Trophoblast cell (in vitro differentiated cells and primary cell): ENCODE measurements around the gene FBXO44.

Source experiments
- DNase-seq, 2 donors: peaks; one replicate each; pipeline ENCODE4 v3.0.0-alpha.2; 2016
- H2AFZ ChIP-seq: 2 replicates; pipeline ENCODE4 v1.6.1; 2013; ENCODE audit warnings: low read length, moderate library complexity, mild to moderate bottlenecking; ENCODE audit not compliant: insufficient read depth, poor library complexity
- H2AK5ac ChIP-seq: 2 replicates; pipeline ENCODE4 v1.6.1; 2013; ENCODE audit warnings: mild to moderate bottlenecking, low read length
- H2BK120ac ChIP-seq: 2 replicates; pipeline ENCODE4 v1.6.1; 2013; ENCODE audit warnings: low read length, mild to moderate bottlenecking, moderate library complexity; ENCODE audit not compliant: insufficient read depth, poor library complexity
- H2BK12ac ChIP-seq: 2 replicates; pipeline ENCODE4 v1.6.1; 2013; ENCODE audit warnings: mild to moderate bottlenecking, low read length, moderate library complexity
- H2BK5ac ChIP-seq: 2 replicates; pipeline ENCODE4 v1.6.1; 2013; ENCODE audit warnings: low read length, low read depth, moderate library complexity, mild to moderate bottlenecking; ENCODE audit not compliant: poor library complexity
- H3K14ac ChIP-seq: 2 replicates; pipeline ENCODE4 v1.6.1; 2013; ENCODE audit warnings: mild to moderate bottlenecking, low read length
- H3K18ac ChIP-seq: 2 replicates; pipeline ENCODE4 v1.6.1; 2013; ENCODE audit warnings: mild to moderate bottlenecking, low read length
- H3K23ac ChIP-seq: 2 replicates; pipeline ENCODE4 v1.6.1; 2013; ENCODE audit warnings: low read length
- H3K27ac ChIP-seq: 2 replicates; pipeline ENCODE4 v1.5.1; 2013; ENCODE audit warnings: low read depth, mild to moderate bottlenecking, inconsistent platforms, low read length, moderate library complexity
- H3K27me3 ChIP-seq: 2 replicates; pipeline ENCODE4 v1.6.1; 2013; ENCODE audit warnings: inconsistent platforms, mild to moderate bottlenecking, low read length, moderate library complexity; ENCODE audit not compliant: insufficient read depth
- H3K36me3 ChIP-seq, 2 experiments: 1 replicate in 1 of 2; 2 replicates in 1 of 2; pipeline ENCODE4 v1.6.1; 2013; ENCODE audit warnings: low read length in 2 of 2, mild to moderate bottlenecking in 2 of 2, moderate library complexity in 1 of 2; ENCODE audit not compliant: insufficient read depth in 2 of 2, control insufficient read depth in 1 of 2
- H3K4ac ChIP-seq: 2 replicates; pipeline ENCODE4 v1.6.1; 2013; ENCODE audit warnings: low read depth, mild to moderate bottlenecking, low read length, moderate library complexity
- H3K4me1 ChIP-seq, 2 experiments: 1 replicate in 1 of 2; 2 replicates in 1 of 2; pipeline ENCODE4 v1.6.1; 2013; ENCODE audit warnings: low read length in 2 of 2, mild to moderate bottlenecking in 2 of 2, moderate library complexity in 1 of 2; ENCODE audit not compliant: insufficient read depth in 2 of 2, control insufficient read depth in 1 of 2
- H3K4me2 ChIP-seq: 2 replicates; pipeline ENCODE4 v1.6.1; 2013; ENCODE audit warnings: inconsistent platforms, mild to moderate bottlenecking, low read length, moderate library complexity
- H3K4me3 ChIP-seq: 2 replicates; pipeline ENCODE4 v1.5.1; 2013; ENCODE audit warnings: mild to moderate bottlenecking, low read depth, low read length, inconsistent platforms
- H3K79me1 ChIP-seq: one replicate; pipeline ENCODE4 v1.6.1; 2013; ENCODE audit warnings: low read length
- H3K79me2 ChIP-seq: 2 replicates; pipeline ENCODE4 v1.6.1; 2013; ENCODE audit warnings: low read length, mild to moderate bottlenecking; ENCODE audit not compliant: control insufficient read depth, insufficient read depth, poor library complexity
- H3K9ac ChIP-seq: 2 replicates; pipeline ENCODE4 v1.6.1; 2013; ENCODE audit warnings: mild to moderate bottlenecking, low read length
- H3K9me3 ChIP-seq: 2 replicates; pipeline ENCODE4 v1.6.1; 2013; ENCODE audit warnings: low read depth, mild to moderate bottlenecking, control low read depth, inconsistent platforms, low read length; ENCODE audit not compliant: insufficient read depth
- H4K12ac ChIP-seq: 2 replicates; pipeline ENCODE4 v1.6.1; 2013; ENCODE audit warnings: low read depth, mild to moderate bottlenecking, low read length, moderate library complexity
- H4K8ac ChIP-seq: 2 replicates; pipeline ENCODE4 v1.6.1; 2013; ENCODE audit warnings: low read depth, mild to moderate bottlenecking, low read length, moderate library complexity
- H4K91ac ChIP-seq: one replicate; pipeline ENCODE4 v1.6.1; 2013; ENCODE audit warnings: low read depth, mild to moderate bottlenecking, low read length, moderate library complexity
- WGBS: extraction: QIAGEN DNeasy Blood & Tissue Kit; methylation state at CpG from one replicate; pipeline ENCODE4 v1.1.7; 2013; ENCODE audit warnings: missing lambda C conversion rate; ENCODE audit not compliant: insufficient read length, insufficient coverage; ENCODE audit errors: extremely low coverage; 5-methylcytosine and 5-hydroxymethylcytosine counted together

FBXO44 gene

DNA sequence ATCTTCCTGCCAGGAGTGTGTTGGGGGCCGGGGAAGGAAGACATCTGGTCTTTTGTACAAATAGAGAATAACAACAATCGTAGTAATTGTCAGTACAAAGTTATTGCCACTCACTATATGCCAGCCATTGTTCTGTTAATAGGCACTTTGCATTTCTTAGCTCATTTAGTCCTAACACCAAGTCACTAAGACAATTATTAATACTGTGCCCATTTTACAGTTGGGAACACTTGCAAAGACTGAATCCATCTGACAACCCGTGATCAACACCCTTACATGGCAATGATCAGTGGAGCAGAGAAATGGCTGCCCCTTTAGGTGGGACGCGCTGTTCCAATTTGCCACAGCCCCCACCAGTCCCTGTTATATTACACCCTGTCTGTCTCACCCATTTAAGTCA lies 33.8 kb upstream of the FBXO44 start:
- H3K14ac ChIP-seq, result no peak overlapping the region
- no peak overlapping the region for H2BK12ac ChIP-seq
- no peak overlapping the region for H3K23ac ChIP-seq
- no peak overlapping the region for H4K8ac ChIP-seq
- no peaks in the 10 kb centered on the region for H3K9me3 ChIP-seq
- no peaks in the 10 kb centered on the region for H3K27me3 ChIP-seq
- no peak overlapping the region for H2AK5ac ChIP-seq
- H4K12ac ChIP-seq, result no peak overlapping the region
- H3K4me1 ChIP-seq, result no peaks in the 10 kb centered on the region
- no peak overlapping the region for H3K27ac ChIP-seq
- no peak overlapping the region for H3K4me3 ChIP-seq
- H3K79me1 ChIP-seq, result no peaks in the 10 kb centered on the region
- no peak overlapping the region for H3K18ac ChIP-seq
- H3K36me3 ChIP-seq, result no peaks in the 10 kb centered on the region
- no peak overlapping the region for H4K91ac ChIP-seq
- H2BK120ac ChIP-seq, result no peak overlapping the region
- no CpG with 5 or more reads among the region's 5 CpGs for WGBS
- no peak for DNase-seq
- H2AFZ ChIP-seq, result no peak overlapping the region
- H3K4ac ChIP-seq, result no peak overlapping the region
- no peaks in the 10 kb centered on the region for H3K79me2 ChIP-seq
- no peak overlapping the region for H3K9ac ChIP-seq
- H2BK5ac ChIP-seq, result no peak overlapping the region
- no peak overlapping the region for H3K4me2 ChIP-seq

DNA sequence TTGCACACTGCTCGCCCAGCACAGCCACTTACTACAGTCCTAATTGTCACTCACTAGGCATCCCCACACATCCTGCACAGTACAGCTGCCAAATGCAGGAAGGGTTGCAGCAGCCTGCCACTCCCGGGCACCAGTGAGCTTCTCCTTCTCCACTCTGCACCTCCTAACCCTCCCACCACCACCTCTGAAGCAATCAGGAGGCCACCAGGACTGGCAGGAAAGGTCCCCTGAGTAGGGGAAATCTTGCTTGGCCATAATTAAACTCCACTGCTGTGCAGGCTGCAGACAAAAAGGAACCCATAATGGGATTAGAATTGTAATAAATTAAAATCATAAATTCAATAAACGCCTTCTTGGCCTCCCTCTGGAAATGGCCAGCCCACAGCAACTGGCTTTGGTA lies 32.3 kb upstream of the FBXO44 start:
- Histone ChIP-seq H2BK12ac (no peak overlapping the region), H4K91ac (no peak overlapping the region), H3K4me2 (no peak overlapping the region), H3K27ac (no peak overlapping the region), H3K27me3 (no peaks in the 10 kb centered on the region), H4K12ac (no peak overlapping the region), H3K4me1 (no peaks in the 10 kb centered on the region), H2BK120ac (no peak overlapping the region), H3K23ac (no peak overlapping the region), H2AK5ac (no peak overlapping the region), H3K4me3 (no peak overlapping the region), H3K36me3 (no peaks in the 10 kb centered on the region), H3K14ac (no peak overlapping the region), H3K79me1 (no peaks in the 10 kb centered on the region), H4K8ac (no peak overlapping the region), H3K9ac (no peak overlapping the region), H2BK5ac (no peak overlapping the region), H3K9me3 (no peaks in the 10 kb centered on the region), H3K4ac (no peak overlapping the region), H3K79me2 (no peaks in the 10 kb centered on the region), H2AFZ (no peak overlapping the region), H3K18ac (no peak overlapping the region)
- no CpG with 5 or more reads among the region's 3 CpGs for WGBS
- no peak for DNase-seq

DNA sequence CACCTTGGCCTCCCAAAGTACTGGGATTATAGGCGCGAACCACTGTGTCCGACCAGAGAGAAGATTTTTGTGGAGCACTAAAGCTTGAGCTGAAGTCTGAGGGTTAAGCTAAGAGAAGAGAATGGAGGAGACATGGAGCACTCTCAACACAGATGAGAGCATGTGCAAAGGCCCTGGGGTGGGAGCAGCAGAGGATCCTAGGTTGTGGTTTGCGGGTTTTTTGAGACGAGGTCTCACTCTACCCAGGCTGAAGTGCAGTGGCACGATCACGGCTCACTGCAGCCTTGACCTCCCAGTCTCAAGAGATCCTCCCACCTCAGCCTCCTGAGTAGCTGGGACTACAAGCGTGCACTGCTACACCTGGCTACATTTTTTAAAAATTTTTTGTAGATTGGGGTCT lies 31.0 kb upstream of the FBXO44 start:
- H3K4me2 ChIP-seq, result no peak overlapping the region
- H3K27me3 ChIP-seq, result no peaks in the 10 kb centered on the region
- H2BK12ac ChIP-seq, result no peak overlapping the region
- H3K4ac ChIP-seq, result no peak overlapping the region
- H3K18ac ChIP-seq, result no peak overlapping the region
- H4K8ac ChIP-seq, result no peak overlapping the region
- H3K79me1 ChIP-seq, result no peaks in the 10 kb centered on the region
- H2AK5ac ChIP-seq, result no peak overlapping the region
- H3K4me3 ChIP-seq, result no peak overlapping the region
- no peaks in the 10 kb centered on the region for H3K4me1 ChIP-seq
- no peaks in the 10 kb centered on the region for H3K36me3 ChIP-seq
- DNase-seq, result no peak
- no peak overlapping the region for H3K23ac ChIP-seq
- H3K79me2 ChIP-seq, result no peaks in the 10 kb centered on the region
- no CpG with 5 or more reads among the region's 8 CpGs for WGBS
- no peak overlapping the region for H3K27ac ChIP-seq
- no peak overlapping the region for H2AFZ ChIP-seq
- H3K9me3 ChIP-seq, result no peaks in the 10 kb centered on the region
- no peak overlapping the region for H3K14ac ChIP-seq
- no peak overlapping the region for H3K9ac ChIP-seq
- no peak overlapping the region for H4K91ac ChIP-seq
- no peak overlapping the region for H2BK5ac ChIP-seq
- H4K12ac ChIP-seq, result no peak overlapping the region
- H2BK120ac ChIP-seq, result no peak overlapping the region

GRCh38 chr1:11626551-11626950 lies 28.1 kb upstream of the FBXO44 start:
- no peak overlapping the region for H3K9ac ChIP-seq
- no peaks in the 10 kb centered on the region for H3K36me3 ChIP-seq
- H2BK5ac ChIP-seq, result no peak overlapping the region
- H2AK5ac ChIP-seq, result no peak overlapping the region
- H2AFZ ChIP-seq, result no peak overlapping the region
- H3K27me3 ChIP-seq, result no peaks in the 10 kb centered on the region
- no peak overlapping the region for H3K18ac ChIP-seq
- H3K4me2 ChIP-seq, result no peak overlapping the region
- no peak overlapping the region for H3K23ac ChIP-seq
- no peaks in the 10 kb centered on the region for H3K79me2 ChIP-seq
- H3K4me3 ChIP-seq, result no peak overlapping the region
- H2BK120ac ChIP-seq, result no peak overlapping the region
- H2BK12ac ChIP-seq, result no peak overlapping the region
- H3K79me1 ChIP-seq, result no peaks in the 10 kb centered on the region
- WGBS, result no CpG with 5 or more reads among the region's 3 CpGs
- no peaks in the 10 kb centered on the region for H3K4me1 ChIP-seq
- peaks cover 2% of the 10 kb centered on the region for H3K9me3 ChIP-seq
- H3K4ac ChIP-seq, result no peak overlapping the region
- H3K14ac ChIP-seq, result no peak overlapping the region
- no peak overlapping the region for H4K91ac ChIP-seq
- no peak overlapping the region for H4K12ac ChIP-seq
- no peak for DNase-seq
- H3K27ac ChIP-seq, result no peak overlapping the region
- H4K8ac ChIP-seq, result no peak overlapping the region
